ENCODE measurements around the gene XYLT1.

XYLT1 gene

DNA sequence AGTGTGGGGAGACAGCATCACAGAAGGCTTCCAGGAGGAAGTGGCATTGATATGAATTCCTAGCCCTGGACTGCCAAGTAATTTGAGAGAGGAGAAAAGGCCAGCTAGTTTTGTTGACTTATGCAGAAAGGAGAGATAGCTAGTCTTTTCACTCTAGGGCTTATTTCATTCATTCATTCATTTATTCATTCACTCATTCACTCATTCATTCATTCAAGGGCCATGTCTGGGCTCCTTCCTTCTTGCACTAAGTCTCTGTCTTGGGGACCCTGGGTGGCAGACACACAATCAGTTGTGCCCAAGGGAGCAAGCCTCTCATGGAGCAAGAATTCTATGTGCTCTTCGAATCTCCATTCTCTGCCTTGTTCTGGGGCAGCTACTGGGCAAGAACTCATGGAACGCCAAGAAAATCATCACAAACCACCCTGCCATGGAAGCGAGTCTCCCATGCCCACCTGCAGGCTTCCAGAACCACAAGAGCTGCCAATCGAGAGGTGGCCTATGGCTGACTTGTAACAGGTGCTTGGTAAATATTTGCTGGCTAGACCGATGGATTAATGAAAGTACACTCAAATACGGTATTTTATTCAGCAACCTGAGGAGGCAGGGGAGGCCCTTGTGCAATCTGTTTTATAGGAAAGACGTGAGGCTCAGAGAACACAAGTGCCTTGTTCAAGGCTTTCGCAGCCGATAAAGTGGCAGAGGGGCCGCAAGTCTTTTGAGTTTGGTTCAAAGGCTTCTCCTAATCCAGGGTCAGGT is 223.6 kb downstream of the XYLT1 start:
- in situ Hi-C loops (cut with MboI; ENCODE audit: low sequenced_read_pairs, unreplicated experiment): no loop called here
- no peak for DNase-seq (ENCODE audit: low spot score)
- TF ChIP-seq CTCF (IDR thresholded peaks at IDR 0.05; ENCODE audit: borderline replicate concordance, control extremely low read depth, extremely low read depth, insufficient read depth, missing control alignments): no peak

DNA sequence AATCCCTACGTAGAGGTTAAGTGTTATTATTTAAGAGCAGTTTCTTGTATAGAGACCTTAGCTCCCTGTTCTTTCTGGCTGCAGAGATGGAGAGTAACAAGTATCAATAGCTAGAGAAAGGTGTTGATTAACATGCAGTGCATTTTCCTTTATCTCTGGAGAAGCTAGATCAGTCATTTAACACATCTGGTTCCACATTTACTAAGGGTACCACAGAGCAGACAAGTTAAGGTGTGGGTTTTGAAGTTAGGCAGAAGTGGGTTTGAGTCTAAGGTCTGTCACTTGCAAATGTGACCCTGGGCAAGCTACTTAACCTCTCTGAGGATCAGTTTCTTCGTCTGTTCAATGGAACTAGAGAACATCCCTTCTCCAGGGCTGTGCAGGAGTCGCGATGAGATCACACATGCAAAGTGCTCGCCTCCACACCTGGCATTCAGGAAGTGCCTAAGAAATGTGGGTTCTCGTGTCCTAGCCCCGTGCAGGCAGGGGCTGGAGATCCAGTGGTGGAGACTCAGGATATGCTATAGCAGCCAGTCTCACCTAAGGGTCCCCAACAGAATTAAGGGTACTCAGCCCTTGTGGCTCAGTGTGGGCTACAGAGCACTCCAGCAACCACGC is 224.4 kb downstream of the XYLT1 start:
- no peak for DNase-seq (ENCODE audit: low spot score)
- in situ Hi-C loops (cut with MboI; ENCODE audit: low sequenced_read_pairs, unreplicated experiment): no loop called here
- no peak for TF ChIP-seq CTCF (IDR thresholded peaks at IDR 0.05; ENCODE audit: borderline replicate concordance, control extremely low read depth, extremely low read depth, insufficient read depth, missing control alignments)

DNA sequence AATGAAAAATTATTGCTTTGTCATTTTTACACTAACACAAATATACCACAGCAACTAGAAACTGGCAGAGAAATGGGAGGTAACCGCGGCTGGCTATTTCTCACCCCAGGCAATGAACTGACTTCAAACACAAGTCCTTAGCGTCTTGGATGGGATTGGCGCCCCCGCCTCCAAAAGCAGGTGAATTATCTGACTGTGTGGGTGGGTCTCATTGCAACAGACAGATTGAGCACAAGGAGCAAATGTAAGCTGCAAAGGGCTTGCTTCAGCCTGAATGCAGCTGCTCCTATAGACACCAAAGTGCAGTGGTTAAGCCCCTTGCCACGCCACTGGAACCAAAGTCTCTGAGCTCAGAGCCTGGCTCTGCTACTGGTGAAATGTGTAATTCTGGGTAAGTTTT is 225.0 kb downstream of the XYLT1 start:
- in situ Hi-C loops (cut with MboI; ENCODE audit: low sequenced_read_pairs, unreplicated experiment): no loop called here
- no peak for TF ChIP-seq CTCF (IDR thresholded peaks at IDR 0.05; ENCODE audit: borderline replicate concordance, control extremely low read depth, extremely low read depth, insufficient read depth, missing control alignments)
- DNase-seq (ENCODE audit: low spot score): no peak

DNA sequence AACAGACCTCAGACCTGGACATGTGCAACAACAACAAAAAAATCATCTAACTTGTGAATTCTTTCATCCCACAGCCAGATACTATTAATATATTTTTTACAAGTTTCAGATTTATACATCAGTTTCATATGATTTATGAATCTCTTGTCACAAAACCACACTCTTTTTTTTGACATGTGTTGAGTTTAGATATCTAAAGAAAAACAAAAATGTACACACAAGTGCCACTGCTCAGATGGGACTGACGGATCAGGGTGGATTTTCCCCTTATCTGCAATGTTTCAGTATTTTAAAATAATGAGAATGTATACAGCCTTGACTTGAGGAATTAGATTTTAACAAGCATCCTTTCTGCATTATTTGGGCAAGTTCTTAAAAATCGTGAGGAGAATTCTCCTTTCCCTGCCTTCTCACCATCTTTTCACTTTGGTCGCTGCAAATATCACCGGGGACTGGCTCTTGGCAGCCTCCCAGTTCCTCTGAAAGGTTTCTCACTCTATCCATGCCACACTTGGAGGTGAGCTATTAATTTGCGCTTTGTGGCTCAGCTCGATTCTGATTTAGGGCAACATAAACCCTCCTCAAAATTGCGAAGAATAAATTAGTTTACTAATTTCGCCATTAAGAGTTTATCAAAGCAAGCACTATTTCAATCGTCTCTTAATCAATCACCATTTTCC is 225.7 kb downstream of the XYLT1 start:
- DNase-seq (ENCODE audit: low spot score): no peak
- in situ Hi-C loops (cut with MboI; ENCODE audit: low sequenced_read_pairs, unreplicated experiment): no loop called here
- TF ChIP-seq CTCF (IDR thresholded peaks at IDR 0.05; ENCODE audit: borderline replicate concordance, control extremely low read depth, extremely low read depth, insufficient read depth, missing control alignments): no peak

- in situ Hi-C loops (cut with MboI; ENCODE audit: low sequenced_read_pairs, unreplicated experiment): no loop called here
- DNase-seq (ENCODE audit: low spot score): no peak
- no peak for TF ChIP-seq CTCF (IDR thresholded peaks at IDR 0.05; ENCODE audit: borderline replicate concordance, control extremely low read depth, extremely low read depth, insufficient read depth, missing control alignments)
Observed at GRCh38 chr16:17241264-17241835, 229.4 kb downstream of the XYLT1 start.

GRCh38 chr16:17238285-17239028 is 232.3 kb downstream of the XYLT1 start:
- in situ Hi-C loops (cut with MboI; ENCODE audit: low sequenced_read_pairs, unreplicated experiment): no loop called here
- TF ChIP-seq CTCF (IDR thresholded peaks at IDR 0.05; ENCODE audit: borderline replicate concordance, control extremely low read depth, extremely low read depth, insufficient read depth, missing control alignments): no peak
- no peak for DNase-seq (ENCODE audit: low spot score)
